Esophagus (tissue), 2 donors: ENCODE results near the gene SLC25A38. TPM values are rescaled to one million over a fixed set of nuclear protein-coding genes. Genes with fewer than 3 reads are reported as not detected.

Experiments used
- H3K27ac ChIP-seq, 2 donors: one replicate each; pipeline ENCODE4 v1.5.1; 2013; ENCODE audit warnings: low read depth in 2 of 2, mild to moderate bottlenecking in 2 of 2, inconsistent platforms in 1 of 2, low read length in 1 of 2, moderate library complexity in 1 of 2
- H3K27me3 ChIP-seq, 2 donors: one replicate each; pipeline ENCODE4 v1.6.1; 2013; ENCODE audit warnings: low read length in 2 of 2, control low read depth in 1 of 2, mild to moderate bottlenecking in 1 of 2; ENCODE audit not compliant: insufficient read depth in 2 of 2, control insufficient read depth in 1 of 2
- H3K36me3 ChIP-seq, 2 donors: one replicate each; pipeline ENCODE4 v1.6.1; 2013; ENCODE audit warnings: low read length in 1 of 2; ENCODE audit not compliant: control insufficient read depth in 2 of 2, insufficient read depth in 2 of 2
- H3K4me1 ChIP-seq, 2 donors: one replicate each; pipeline ENCODE4 v1.6.1; 2013; ENCODE audit warnings: low read length in 1 of 2; ENCODE audit not compliant: control insufficient read depth in 2 of 2, insufficient read depth in 2 of 2
- H3K4me3 ChIP-seq, 2 donors: one replicate each; pipeline ENCODE4 v1.5.1; 2013; ENCODE audit warnings: low read length in 2 of 2, mild to moderate bottlenecking in 2 of 2, low read depth in 1 of 2, moderate library complexity in 1 of 2
- H3K9me3 ChIP-seq, 2 donors: one replicate each; pipeline ENCODE4 v1.6.1; 2013; ENCODE audit warnings: mild to moderate bottlenecking in 2 of 2, low read depth in 1 of 2, low read length in 1 of 2, moderate library complexity in 1 of 2; ENCODE audit not compliant: control insufficient read depth in 2 of 2, insufficient read depth in 1 of 2
- WGBS, 2 donors: extraction: QIAGEN DNeasy Blood & Tissue Kit; methylation state at CpG; one replicate each; pipeline ENCODE4 v1.1.7; 2013; 5-methylcytosine and 5-hydroxymethylcytosine counted together
- polyA plus RNA-seq, 2 donors: library from polyadenylated mRNA; stranded (reverse); fragments of 200-250 nt; gene quantifications; one replicate each; pipeline ENCODE4 v1.2.3, GENCODE V29; 2013
- donor health status: healthy with polysubstance abuse.
- donor health status: Bipolar disorder and iron deficiency.

SLC25A38 gene
- polyA plus RNA-seq, 2 donors = 9.2 to 11.9 TPM

DNA sequence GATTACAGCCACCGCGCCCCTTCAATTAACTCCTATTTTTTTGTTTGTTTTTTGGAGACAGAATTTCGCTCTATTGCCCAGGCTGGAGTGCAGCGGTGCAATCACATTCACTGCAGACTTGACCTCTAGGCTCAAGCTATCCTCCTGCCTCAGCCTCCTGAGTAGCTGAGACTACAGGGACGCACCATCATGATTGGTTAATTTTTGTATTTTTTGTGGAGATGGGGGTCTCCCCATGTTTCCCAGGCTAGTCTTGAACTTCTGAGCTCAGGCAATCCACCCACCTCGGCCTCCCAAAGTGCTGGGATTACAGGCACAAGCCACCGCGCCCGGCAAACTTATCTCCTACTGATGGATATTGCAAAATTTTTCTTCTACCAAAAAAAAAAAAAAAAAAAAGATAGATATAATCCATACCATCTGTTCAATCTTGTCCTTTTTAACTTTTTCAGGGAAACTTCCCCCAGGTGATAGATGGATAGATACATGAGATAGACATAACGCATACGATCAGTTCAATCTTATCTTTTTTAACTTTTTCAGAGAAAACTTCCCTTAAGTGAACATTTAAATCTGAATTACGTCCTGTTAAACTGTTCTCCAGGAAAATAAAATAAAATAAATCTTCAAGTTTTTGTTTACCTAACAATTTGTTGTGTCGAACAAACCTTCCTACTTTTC is 22.7 kb downstream of the SLC25A38 start:
- no peaks in the 10 kb centered on the region for H3K9me3 ChIP-seq
- H3K4me1 ChIP-seq = no peaks in the 10 kb centered on the region
- peak overlapping the region; percentile 78 to 97 for H3K4me3 ChIP-seq
- no peaks in the 10 kb centered on the region for H3K27me3 ChIP-seq
- H3K27ac ChIP-seq = peak overlapping the region; percentile 95 to 97
- peaks cover 6 to 8% of the 10 kb centered on the region in 2 donors for H3K36me3 ChIP-seq
- 68 to 76% methylated on average over 13 of the region's 13 CpGs for WGBS, 2 donors

DNA sequence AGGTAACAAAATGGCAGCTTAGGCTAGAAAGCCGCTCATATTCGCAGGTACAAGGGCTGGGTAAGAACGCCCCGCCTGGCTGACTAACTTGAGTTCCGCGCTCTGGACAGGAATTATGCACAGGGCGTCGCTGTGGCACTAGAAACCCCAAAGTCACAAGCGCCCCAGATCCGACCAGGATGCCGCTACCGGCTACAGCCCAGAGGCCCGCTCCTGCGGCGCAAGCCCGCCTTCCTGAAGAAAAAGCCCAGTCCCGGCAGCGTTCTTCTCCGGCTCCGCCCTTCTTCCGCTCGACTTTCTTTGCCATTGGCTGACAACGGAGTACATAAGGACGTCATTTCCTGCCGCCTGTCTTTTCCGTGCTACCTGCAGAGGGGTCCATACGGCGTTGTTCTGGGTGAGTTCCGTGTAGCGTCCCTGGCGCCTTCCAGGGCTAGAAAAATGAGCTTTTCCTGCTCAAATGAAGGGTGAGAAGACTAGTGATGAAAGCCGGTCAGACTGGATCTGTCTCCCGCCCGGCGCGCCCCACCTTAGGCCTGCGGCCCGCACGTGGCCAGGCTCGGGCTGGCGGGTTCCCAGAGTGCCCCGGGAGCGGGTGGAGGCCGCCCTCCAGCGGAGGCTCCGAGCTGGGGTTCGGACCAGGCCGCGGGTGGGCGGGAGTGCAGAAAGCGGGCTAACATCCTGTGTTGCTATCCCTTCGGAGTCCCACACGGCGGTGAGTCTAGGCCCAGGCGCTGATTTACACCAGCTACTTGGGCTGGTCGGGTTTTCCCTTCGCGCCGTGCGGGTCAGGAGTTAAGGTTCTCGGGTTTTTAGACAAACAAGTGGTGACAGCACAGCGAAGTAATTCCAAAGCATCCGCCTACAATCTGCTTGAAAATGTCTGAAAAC is 23.4 kb downstream of the SLC25A38 start, which contains the start of gene RPSA:
Gene RPSA (plus strand): TSS at position 353 of the 891 bp plus-strand sequence. CDS start 934 bp downstream, outside the sequence.
- peaks cover 6 to 12% of the 10 kb centered on the region in 2 donors for H3K36me3 ChIP-seq
- H3K9me3 ChIP-seq = no peaks in the 10 kb centered on the region
- WGBS, 2 donors = 0% methylated on average over 63 of the region's 63 CpGs
- H3K4me1 ChIP-seq = no peaks in the 10 kb centered on the region
- H3K27me3 ChIP-seq = no peaks in the 10 kb centered on the region
- H3K27ac ChIP-seq = peak within 1 kb of the TSS; percentile 95 to 97
- H3K4me3 ChIP-seq = peak within 1 kb of the TSS; percentile 78 to 97

- no peaks in the 10 kb centered on the region for H3K27me3 ChIP-seq
- H3K36me3 ChIP-seq = peaks cover 6 to 14% of the 10 kb centered on the region in 2 donors
- no peaks in the 10 kb centered on the region for H3K4me1 ChIP-seq
- H3K27ac ChIP-seq = peak overlapping the region in 1 of 2 donors; percentile 95
- peak overlapping the region; percentile 78 to 97 for H3K4me3 ChIP-seq
- H3K9me3 ChIP-seq = no peaks in the 10 kb centered on the region
- WGBS, 2 donors = 2 to 5% methylated on average over 9 of the region's 9 CpGs
Measured at GRCh38 chr3:39407259-39407629, 24.1 kb downstream of the SLC25A38 start.

DNA sequence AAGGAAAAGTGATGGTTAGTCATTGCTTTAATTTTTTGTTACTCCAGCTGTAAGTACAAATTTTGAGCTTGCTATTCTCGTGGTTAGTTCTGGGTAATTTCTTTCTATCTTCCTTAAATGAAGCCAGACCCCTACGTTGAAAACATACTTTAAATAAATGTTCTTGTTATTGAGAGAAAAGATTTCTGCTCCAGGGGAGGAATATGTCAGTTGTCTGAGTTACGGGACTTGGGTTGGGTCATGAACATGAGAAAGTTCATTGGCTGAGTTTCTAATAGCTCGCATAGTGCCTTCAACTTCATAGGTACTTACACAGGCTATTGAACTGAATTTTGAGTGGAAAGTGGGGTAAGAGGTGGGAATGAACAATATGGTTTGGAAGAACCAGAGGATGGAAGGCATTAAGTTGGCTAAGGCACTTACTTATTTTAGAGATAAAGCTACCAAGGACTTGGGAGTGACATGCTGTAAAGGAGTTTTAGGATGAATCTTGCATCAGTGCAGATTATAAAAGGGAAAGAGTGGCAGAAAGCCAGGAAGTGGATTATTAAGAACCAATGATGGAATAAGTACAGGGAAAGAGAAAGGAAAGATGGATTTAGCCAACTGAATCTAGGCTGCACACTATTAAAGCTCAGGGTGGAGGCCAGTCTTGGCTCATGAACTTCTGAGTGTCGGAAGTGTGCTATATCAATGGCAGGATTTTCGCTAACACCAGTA is 24.8 kb downstream of the SLC25A38 start:
- Histone ChIP-seq H3K9me3 (no peaks in the 10 kb centered on the region), H3K36me3 (peaks cover 9 to 18% of the 10 kb centered on the region in 2 donors), H3K4me3 (peak overlapping the region; percentile 78 to 97), H3K4me1 (no peaks in the 10 kb centered on the region), H3K27me3 (no peaks in the 10 kb centered on the region), H3K27ac (no peak overlapping the region)
- WGBS, 2 donors = 49 to 60% methylated on average over 6 of the region's 6 CpGs

DNA sequence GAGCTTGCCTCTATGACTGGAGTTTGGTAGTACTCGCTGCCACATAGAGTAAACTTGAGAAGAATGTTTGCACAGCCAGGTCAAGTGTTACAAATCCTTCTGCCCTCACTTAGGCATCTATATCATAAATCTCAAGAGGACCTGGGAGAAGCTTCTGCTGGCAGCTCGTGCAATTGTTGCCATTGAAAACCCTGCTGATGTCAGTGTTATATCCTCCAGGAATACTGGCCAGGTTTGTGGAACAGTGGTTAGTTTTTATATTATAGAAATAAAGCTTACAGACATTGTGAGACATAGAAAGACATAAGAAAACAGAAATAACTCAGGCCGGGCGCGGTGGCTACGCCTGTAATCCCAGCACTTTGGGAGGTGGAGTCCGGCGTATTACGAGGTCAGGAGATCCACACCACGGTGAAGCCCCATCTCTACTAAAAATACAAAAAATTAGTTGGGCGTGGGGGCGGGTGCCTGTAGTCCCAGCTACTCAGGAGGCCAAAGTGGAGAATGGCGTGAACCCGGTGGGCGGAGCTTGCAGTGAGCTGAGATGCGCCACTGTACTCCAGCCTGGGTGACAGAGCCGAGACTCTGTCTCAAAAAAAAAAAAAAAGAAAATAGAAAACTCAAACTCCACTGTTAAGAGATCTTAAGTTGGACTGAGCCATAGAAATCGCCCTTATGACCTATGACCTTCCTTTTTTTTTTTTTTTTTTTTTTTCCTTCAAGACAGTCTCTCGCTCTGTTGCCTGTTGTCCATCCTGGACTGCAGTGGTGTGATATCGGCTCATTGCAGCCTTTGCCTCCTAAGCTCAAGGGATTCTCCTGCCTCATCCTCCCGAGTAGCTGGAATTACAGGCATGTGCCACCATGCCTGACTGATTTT is 25.6 kb downstream of the SLC25A38 start:
- Histone ChIP-seq H3K4me3 (peak overlapping the region in 1 of 2 donors; percentile 97), H3K9me3 (no peaks in the 10 kb centered on the region), H3K4me1 (no peaks in the 10 kb centered on the region), H3K27ac (no peak overlapping the region), H3K27me3 (no peaks in the 10 kb centered on the region), H3K36me3 (peaks cover 16 to 18% of the 10 kb centered on the region in 2 donors)
- WGBS, 2 donors = 76 to 79% methylated on average over 21 of the region's 21 CpGs

DNA sequence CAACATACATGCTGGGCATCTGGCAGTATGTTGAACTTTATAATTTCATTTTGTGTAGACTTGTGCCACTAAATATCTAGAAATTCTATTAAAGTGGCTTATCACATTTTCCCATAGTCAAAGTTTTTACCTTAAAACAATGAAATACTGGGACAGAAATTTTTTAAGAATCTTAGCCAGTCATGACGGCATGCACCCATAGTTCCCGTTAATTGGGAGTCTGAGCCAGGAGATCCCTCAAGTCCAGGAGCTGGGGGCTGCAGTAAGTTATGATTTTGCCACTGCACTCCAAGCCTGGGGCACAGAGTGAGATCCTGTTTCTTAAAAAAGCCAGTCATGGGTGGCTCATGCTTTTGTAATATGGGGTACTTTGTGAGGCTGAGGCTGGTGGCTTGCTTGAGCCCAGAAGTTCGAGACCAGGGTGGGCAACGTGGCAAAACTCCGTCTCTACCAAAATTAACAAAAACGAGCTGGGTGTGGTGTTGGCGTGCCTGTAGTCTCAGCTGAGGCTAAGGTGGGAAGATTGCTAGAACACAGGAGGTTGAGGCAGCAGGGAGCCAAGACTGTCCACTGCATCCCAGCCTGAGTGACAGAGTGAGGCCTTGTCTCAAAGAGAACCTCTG is 26.5 kb downstream of the SLC25A38 start:
- no peak overlapping the region for H3K27ac ChIP-seq
- peaks cover 0 to 4% of the 10 kb centered on the region in 2 donors for H3K4me1 ChIP-seq
- H3K36me3 ChIP-seq = peaks cover 18% of the 10 kb centered on the region in 2 donors
- no peaks in the 10 kb centered on the region for H3K27me3 ChIP-seq
- H3K4me3 ChIP-seq = no peak overlapping the region
- no peaks in the 10 kb centered on the region for H3K9me3 ChIP-seq
- WGBS, 2 donors = 56% methylated on average over 7 of the region's 7 CpGs

- 94 to 95% methylated on average over 6 of the region's 7 CpGs for WGBS, 2 donors
- no peaks in the 10 kb centered on the region for H3K27me3 ChIP-seq
- H3K4me1 ChIP-seq = peaks cover 0 to 6% of the 10 kb centered on the region in 2 donors
- H3K9me3 ChIP-seq = no peaks in the 10 kb centered on the region
- H3K27ac ChIP-seq = no peak overlapping the region
- peaks cover 18% of the 10 kb centered on the region in 2 donors for H3K36me3 ChIP-seq
- H3K4me3 ChIP-seq = no peak overlapping the region
Measured at GRCh38 chr3:39410893-39411292, 27.7 kb downstream of the SLC25A38 start.

DNA sequence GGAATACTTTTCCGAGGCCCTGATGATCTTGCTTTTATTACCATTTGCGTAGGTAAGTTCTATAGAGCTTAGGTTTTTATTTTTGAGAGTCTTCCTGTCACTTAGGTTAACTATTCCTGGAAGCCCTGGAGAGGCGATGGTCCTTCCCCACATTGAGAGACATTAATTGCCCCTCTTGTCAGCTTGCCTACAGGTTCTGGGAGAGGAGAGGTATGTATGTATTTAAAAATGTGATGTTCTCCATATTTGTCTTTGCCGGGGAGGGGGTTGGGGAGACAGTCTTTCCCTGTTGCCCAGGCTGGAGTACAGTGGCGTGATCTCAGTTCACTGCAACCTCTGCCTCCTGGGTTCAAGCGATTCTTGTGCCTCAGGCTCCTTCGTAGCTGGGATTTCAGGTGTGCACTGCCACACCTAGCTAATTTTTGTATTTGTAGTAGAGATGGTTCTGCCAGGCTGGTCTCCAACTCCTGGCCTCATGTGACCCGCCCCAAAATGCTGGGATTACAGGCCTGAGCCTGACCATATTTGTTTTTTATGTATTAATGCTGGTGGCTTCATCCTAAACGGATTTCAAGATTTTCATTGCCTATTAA is 29.6 kb downstream of the SLC25A38 start:
- 65 to 75% methylated on average over 9 of the region's 9 CpGs for WGBS, 2 donors
- Histone ChIP-seq H3K27me3 (no peaks in the 10 kb centered on the region), H3K27ac (no peak overlapping the region), H3K9me3 (no peaks in the 10 kb centered on the region), H3K4me3 (no peak overlapping the region), H3K4me1 (peaks cover 0 to 9% of the 10 kb centered on the region in 2 donors), H3K36me3 (peaks cover 18% of the 10 kb centered on the region in 2 donors)
